IMR-90 (cell line): ENCODE measurements around the gene PEX19.

Experiments
- BHLHE40 ChIP-seq: fragments of 150-350 bp; IDR thresholded peaks from 2 replicates; pipeline ENCODE4 v1.6.1; 2016; ENCODE audit warnings: mild to moderate bottlenecking, low read depth, low read length
- MAFK ChIP-seq: IDR thresholded peaks from 2 replicates; pipeline ENCODE4 v1.6.1; 2012; ENCODE audit warnings: low read depth, low read length, improper control_type of control experiment
- MXI1 ChIP-seq: IDR thresholded peaks from 2 replicates; pipeline ENCODE4 v1.6.1; 2012; ENCODE audit warnings: low read depth, mild to moderate bottlenecking, low read length, moderate library complexity, borderline replicate concordance
- SMC3 ChIP-seq: fragments of 150-350 bp; IDR thresholded peaks from 2 replicates; pipeline ENCODE4 v1.6.1; 2016; ENCODE audit warnings: low read depth, mild to moderate bottlenecking, antibody characterized with exemption, low read length, moderate library complexity
- TF ChIP-seq, protein P1 (sequence below): conservative IDR thresholded peaks from 2 replicates; pipeline ENCODE4 v1.5.1; 2012; ENCODE audit warnings: mild to moderate bottlenecking, low read depth, low read length, improper control_type of control experiment
- TF ChIP-seq, protein P2 (sequence below): fragments of 150-350 bp; IDR thresholded peaks from 2 replicates; pipeline ENCODE4 v1.6.1; 2017; ENCODE audit warnings: mild to moderate bottlenecking, antibody characterized with exemption, low read length, low read depth

DNA sequence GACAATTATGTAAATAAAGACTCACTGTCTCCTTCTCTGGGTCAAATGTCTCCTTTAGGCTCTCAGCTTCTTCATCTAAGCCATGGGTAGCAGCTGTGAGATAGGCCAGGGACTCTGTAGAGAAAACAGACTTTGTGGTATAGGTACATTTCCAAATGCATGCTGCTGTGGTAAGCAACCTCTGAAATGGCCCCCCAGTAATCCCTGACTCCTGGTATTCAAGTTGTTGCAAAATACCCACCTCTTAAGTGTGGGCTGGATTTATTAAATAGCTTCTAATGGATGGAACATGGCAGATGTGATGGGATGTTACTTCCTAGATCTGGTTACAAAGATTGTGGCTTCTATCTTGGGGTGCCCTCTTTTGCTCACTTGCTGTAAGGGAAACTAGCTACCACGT is 11.1 kb upstream of the PEX19 start:
- TF ChIP-seq, protein P1, sequence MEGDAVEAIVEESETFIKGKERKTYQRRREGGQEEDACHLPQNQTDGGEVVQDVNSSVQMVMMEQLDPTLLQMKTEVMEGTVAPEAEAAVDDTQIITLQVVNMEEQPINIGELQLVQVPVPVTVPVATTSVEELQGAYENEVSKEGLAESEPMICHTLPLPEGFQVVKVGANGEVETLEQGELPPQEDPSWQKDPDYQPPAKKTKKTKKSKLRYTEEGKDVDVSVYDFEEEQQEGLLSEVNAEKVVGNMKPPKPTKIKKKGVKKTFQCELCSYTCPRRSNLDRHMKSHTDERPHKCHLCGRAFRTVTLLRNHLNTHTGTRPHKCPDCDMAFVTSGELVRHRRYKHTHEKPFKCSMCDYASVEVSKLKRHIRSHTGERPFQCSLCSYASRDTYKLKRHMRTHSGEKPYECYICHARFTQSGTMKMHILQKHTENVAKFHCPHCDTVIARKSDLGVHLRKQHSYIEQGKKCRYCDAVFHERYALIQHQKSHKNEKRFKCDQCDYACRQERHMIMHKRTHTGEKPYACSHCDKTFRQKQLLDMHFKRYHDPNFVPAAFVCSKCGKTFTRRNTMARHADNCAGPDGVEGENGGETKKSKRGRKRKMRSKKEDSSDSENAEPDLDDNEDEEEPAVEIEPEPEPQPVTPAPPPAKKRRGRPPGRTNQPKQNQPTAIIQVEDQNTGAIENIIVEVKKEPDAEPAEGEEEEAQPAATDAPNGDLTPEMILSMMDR: no peak
- TF ChIP-seq MAFK (no peak), SMC3 (no peak), MXI1 (no peak), BHLHE40 (no peak)
- TF ChIP-seq, protein P2, sequence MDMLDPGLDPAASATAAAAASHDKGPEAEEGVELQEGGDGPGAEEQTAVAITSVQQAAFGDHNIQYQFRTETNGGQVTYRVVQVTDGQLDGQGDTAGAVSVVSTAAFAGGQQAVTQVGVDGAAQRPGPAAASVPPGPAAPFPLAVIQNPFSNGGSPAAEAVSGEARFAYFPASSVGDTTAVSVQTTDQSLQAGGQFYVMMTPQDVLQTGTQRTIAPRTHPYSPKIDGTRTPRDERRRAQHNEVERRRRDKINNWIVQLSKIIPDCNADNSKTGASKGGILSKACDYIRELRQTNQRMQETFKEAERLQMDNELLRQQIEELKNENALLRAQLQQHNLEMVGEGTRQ: no peak
